OCI-LY7 (cell line): Measurements from ENCODE around the gene HRC.

Experiments
- CTCF ChIP-seq: fragments of 200-600 bp; sonication (generic); conservative IDR thresholded peaks from 2 replicates; pipeline ENCODE4 v1.5.1; 2014; ENCODE audit warnings: mild to moderate bottlenecking, antibody characterized with exemption, low read length, moderate library complexity, mixed read lengths
- EZH2phosphoT487 ChIP-seq: fragments of 200-600 bp; sonication (generic); IDR thresholded peaks from 2 replicates; pipeline ENCODE4 v1.6.1; 2018; ENCODE audit warnings: low read depth, borderline replicate concordance, mild to moderate bottlenecking, mixed run types, antibody characterized with exemption, low read length, moderate library complexity, mixed read lengths

GRCh38 chr19:49141352-49141751 is 13.8 kb downstream of the HRC start:
- no peak for TF ChIP-seq CTCF
- TF ChIP-seq EZH2phosphoT487 = no peak
